Activated T-helper 9 cell treated with anti-CD3 and anti-CD28 coated beads, Interleukin-2, amount 50 U/mL, for 16 hours (primary cell): ENCODE data around the gene GRXCR2.
"Not testable (repeated sequence)": the region's sequence is repeated elsewhere in the genome, so short reads cannot be mapped to it uniquely, and the experiment has no call there.

Experiments
- DNase-seq: peaks from one replicate; pipeline ENCODE4 v3.0.0-alpha.2; 2020; ENCODE audit warnings: low read depth

GRXCR2 gene

GRCh38 chr5:145874765-145875164, 2.0 kb upstream of the GRXCR2 start:
- no peak for DNase-seq

DNA sequence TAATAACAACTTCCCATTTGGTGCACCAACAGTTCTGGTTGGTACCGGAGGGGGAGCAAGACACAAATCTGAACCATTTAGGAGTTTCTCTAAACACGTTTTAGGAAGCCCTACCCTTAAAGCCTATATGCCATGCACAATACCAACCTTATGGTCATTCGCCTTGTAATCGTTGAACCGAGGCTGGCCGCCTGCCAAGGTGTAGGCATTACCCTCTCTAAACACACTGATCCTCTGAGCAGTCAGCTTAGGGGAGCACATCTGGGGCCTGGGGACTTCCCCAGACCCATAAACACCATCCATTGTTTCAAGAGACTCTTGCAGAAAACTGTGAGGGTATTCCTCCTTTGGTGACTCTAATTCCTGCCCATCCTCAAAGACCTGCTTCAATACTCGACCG, 328 bp downstream of the GRXCR2 start:
- no peak for DNase-seq

DNA sequence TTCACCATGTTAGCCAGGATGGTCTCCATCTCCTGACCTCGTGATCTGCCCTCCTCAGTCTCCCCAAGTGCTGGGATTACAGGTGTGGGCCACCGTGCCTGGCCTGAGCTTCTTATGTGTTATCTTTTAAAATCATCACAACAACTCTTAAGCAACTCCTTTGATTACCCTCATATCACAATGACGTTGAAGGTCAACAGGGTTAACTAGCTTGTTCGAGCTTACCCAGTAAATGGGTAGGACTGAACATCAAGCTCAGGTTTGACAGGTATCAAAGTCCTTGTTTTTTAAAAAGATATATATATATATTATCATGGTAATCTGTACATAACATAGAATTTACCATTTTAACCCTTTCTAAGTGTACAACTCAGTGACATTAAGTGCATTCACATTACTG, 3.1 kb downstream of the GRXCR2 start:
- DNase-seq, result no peak

DNA sequence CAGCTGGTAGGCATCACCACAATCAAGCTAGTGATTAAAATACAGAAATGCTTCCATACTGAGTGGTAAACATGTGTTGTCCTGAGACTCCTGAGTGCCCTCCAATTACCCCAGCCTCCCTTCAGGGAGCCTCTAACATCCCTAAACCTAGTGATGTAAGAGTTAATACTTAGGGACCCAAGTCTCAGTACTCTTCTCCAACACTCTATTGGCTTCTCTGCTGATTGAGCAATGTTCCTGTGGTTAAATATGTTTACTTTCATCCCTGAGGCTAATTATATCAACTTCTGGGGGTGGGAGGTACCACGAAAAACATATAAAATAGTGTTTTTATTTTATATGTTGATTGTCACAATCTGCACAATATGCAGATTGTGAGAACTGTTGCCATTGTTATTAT, 5.0 kb downstream of the GRXCR2 start:
- no peak for DNase-seq

GRCh38 chr5:145864432-145864831, 8.4 kb downstream of the GRXCR2 start:
- DNase-seq, result not testable (repeated sequence)

DNA sequence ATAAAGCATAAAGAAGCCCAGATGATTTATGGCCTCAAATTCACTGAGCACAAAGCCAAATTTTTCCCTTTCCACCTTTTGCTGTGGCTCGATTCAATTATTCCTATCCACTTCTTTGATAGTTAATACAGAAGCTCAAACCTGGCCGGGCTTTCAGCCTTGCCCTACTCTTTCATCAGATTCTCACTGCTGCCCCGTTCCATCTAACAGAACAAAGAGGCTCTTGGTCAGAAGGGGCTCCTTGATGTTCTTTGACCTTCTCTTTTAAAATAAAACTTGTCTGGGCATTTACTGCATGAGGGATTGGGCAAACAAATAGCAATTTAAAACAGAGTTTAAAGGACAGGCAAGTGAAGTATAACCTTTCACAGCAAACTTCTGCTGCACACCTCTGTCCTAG, 9.8 kb downstream of the GRXCR2 start:
- DNase-seq, result no peak

DNA sequence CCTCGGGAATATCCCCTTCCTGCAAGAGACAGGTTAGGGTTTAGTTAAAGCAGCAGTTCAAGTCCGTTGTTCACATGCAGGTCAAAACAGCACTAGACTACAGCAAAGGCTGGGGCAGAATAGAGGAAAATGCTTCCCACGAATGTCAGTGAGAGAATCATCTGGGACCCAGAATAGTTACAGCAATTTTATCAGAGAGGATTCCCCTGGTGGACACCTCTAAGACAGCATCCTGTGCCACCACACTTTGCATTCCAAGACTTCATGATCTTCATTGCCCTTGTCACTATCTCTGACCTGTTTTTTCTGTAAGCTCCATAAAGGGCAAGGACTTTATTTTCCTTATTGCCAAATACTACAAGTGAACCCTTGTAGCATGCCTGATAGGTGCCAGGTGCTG, 12.9 kb downstream of the GRXCR2 start:
- DNase-seq, result no peak

DNA sequence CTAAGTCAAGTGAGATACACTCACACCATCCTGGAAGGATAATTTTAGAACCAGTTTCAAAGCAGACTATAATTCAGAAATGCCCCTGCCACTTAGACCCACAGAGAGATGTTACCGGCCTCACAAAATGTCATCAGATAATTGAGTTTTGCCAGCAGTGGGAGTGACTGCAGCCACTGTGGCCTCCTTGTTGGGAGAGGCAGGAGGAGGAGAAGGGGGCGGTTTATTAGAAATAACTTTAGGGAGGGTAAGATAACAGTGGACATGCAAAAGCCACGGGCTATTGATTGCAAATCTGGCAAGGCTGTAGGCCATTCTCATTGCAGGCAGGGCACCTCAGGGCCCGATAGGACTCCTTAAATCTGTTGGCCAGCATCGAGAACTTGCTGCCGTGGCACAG, 13.4 kb downstream of the GRXCR2 start:
- no peak for DNase-seq

DNA sequence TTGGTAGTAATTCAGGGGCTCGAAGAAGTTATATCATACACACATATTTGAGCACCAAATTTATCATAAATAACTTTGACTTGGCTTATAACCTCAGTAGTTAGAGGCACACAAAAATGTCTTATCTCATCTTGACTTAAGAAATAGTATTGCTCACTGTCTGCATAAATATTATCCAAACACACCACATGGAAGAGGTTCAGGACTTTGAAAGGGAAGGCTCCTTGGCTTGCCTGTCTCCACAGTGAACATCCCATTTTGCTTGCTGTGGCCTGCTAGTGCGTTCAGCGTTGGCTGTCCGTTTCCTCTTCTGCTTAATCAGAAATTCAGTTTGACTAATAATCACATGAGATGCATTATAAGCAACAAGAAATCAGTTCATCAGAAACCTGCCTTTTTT, 13.9 kb downstream of the GRXCR2 start:
- no peak for DNase-seq

DNA sequence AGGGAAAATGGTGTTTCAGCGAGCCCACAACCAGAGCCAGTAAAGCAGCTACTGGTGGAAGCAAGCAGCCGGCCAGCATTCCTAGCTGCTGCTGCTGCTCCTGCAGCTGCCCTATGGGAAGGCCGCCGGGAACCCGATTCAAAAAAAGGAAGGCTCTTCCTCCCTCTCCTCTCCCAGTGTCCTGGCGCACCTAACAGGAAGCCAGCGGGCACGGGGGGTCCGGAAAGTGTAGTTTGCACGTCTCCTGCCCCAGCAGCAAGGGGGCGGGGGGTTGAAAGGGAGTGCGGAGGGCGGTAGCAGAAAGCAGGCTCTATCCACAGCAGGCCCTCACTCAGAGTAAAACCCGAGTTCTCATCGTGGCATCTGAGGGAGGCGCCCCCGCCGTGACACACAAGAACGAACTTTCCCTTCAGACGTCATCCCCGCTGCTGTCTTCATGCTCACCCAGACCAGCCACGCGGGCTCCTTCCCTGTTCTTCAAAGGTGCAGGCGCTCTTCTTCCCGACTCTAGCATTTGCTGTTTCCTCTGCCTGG, 16.5 kb downstream of the GRXCR2 start:
- no peak for DNase-seq

GRCh38 chr5:145855763-145856267, 17.0 kb downstream of the GRXCR2 start:
- DNase-seq, result no peak

DNA sequence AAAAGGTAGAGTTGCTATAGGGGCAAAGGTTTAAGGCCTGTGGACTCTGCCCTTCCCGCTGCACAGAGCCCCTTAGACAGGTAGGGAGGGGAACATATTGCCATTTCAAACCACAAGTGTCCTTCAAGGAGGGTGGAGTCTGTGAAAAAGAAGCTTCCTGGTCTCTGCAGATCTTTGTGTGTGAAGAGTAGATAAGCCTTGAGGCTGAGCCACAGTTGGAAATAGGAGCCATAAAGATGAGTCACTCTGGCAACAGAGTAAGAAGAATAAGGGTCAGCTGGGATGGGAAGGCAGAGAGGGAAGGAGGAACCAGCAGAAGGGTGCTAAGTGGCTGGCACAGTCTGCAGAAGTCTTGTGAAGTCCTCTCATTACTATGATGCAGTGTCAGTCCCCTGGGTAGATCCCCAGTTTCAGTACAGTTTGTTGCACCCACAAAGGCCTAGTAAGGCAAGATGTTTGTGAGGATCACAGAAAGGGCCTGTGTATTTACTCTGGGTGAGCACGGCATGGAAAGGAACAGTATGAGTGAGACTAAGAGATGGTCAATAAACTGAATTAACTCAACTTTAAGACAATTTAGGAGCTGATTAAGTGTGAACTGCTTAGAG, 18.1 kb downstream of the GRXCR2 start:
- no peak for DNase-seq

DNA sequence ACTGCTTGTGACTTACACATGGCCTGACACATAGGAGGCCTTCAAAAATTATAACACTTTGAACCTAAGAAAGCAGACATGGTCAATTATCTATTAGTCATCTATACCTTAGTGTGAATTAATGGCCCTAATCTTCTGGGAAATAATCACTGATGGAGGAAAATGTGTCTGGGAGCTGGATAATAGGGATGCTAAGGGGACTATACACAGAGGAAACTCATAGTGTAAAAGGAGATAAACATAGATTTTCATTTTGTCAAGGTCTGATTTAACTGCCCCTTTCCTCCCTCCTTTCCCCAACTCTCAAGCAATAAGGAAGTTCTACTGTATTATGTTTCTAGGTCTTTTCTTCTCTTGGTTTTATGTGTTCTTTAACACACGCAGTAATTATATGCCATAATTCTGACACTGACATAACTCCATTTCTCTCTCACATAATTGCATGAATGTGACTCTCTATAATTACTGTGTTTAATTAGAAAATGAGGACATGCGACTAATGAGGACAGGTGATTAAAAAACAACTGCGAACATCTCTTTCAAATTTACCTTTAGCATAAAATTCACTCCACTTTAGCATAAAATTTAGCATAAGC, 18.9 kb downstream of the GRXCR2 start:
- no peak for DNase-seq

DNA sequence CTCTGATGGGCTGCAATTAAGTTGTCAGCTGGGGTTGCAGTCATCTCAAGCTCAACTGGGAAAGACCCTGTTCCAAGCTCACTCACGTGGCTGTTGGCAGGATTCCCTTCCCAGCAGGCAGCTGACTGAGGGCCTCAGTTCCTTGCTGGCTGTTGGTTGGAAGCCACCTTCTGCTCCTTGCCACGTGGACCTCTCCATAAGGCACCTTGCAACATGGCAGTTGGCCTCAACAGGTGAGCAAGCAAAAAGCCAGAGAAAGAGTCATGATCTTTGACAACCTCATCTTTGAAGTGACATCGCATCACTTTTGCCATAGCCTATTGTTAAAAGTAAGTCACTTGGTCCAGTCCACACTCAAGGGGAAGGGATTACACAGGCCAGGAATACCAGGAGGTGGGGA, 19.8 kb downstream of the GRXCR2 start:
- DNase-seq, result no peak

- DNase-seq, result no peak
Measured at GRCh38 chr5:145848854-145849253, 24.0 kb downstream of the GRXCR2 start.

DNA sequence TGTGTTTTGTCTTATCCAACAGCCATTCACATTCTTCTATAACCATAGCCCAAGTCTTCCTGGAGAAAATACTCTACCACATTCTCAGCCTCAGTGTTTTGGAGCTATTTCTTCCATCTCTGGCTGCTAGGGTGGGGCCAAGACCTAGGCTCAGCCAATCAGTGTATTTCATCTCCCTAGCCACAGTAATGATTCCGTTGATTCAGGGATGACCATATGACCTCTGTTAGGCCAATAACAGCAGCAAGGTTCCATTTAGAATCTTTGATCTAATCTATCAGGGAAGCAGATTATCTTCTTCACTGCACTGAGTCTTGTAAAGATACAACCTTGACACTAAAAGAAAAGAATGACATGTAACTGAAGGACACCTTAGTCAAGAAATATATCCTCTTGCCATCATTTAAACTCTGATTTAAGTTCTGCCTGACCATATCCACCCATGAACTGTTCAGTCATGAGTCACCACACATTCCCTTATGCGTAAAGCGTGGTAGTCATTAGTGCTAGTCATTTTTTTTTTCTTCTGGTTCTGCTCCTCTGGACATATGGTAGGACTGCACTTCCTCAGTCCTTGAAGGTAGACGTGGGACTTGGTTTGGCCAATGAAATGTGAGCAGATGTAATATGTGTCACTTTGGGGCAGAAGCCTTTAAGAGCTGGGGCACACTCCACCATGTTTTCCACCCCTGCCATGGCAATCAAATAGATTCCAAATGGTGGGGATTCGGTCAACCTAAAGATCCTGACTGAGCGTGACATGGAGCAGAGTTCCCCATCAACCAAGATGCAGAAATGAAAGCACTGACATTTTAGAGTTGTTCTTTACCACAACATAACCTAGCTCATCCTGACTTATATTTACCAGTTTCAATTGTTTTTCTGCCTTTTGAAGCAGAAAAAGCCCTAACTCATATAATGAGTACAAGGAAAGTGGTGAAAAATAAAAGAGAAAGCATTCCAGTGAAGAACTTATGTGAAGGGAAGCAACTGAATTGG, 25.0 kb downstream of the GRXCR2 start:
- DNase-seq, result no peak

GRCh38 chr5:145846081-145846480, 26.7 kb downstream of the GRXCR2 start:
- DNase-seq, result no peak

DNA sequence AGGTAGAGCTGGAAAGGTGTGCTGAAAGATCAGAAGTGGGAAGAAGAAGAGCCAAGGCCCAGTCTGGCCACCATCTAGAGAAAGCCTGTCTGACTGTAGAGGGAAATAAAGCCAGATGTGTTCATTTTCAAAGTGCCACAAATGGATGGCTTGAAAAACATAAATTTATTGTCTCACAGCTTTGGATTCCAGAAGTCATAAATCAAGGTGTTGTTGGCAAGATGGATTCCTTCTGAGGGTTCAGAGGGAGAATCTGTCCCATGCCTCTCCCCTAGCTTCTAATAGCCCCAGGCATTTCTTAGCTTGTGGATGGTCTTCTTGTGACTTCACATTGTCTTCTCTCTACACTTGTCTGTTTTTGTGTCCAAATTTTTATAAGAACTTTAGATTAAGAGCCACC, 31.5 kb downstream of the GRXCR2 start:
- no peak for DNase-seq

GRCh38 chr5:145840458-145841132, 32.2 kb downstream of the GRXCR2 start:
- no peak for DNase-seq

GRCh38 chr5:145838276-145838675, 34.5 kb downstream of the GRXCR2 start:
- DNase-seq, result no peak

- not testable (repeated sequence) for DNase-seq
Measured at GRCh38 chr5:145836241-145836640, 36.6 kb downstream of the GRXCR2 start.

- DNase-seq, result no peak
Measured at GRCh38 chr5:145835848-145836239, 37.0 kb downstream of the GRXCR2 start.
